ENCODE data around the gene CENPF. TPM values are rescaled to one million over a fixed set of nuclear protein-coding genes. Genes with fewer than 3 reads are reported as not detected.
"Not testable (repeated sequence)": the region's sequence is repeated elsewhere in the genome, so short reads cannot be mapped to it uniquely, and the experiment has no call there.

Gene CENPF
- total and polyA plus RNA-seq, 3 donors from 2014 or later: 7.7 to 30.7 (median 28.1) TPM

- intact Hi-C loops (cut with DNase I; ENCODE audit: low total_unique reads): no loop called here
- H3K4me1 ChIP-seq: no peaks in the 10 kb centered on the region
- DNase-seq: no peak
- WGBS, 2 donors: 93% methylated on average over 1 of the region's 1 CpG
- H3K27me3 ChIP-seq: no peaks in the 10 kb centered on the region
- no peaks in the 10 kb centered on the region for H3K9me3 ChIP-seq
- H3K4me3 ChIP-seq: no peak overlapping the region
- H3K36me3 ChIP-seq (ENCODE audit: low read depth, missing control alignments): no peaks in the 10 kb centered on the region
- no peak overlapping the region for H3K27ac ChIP-seq
- no peak for TF ChIP-seq POLR2A (IDR thresholded peaks at IDR 0.05)
- no peak for TF ChIP-seq CTCF (IDR thresholded peaks at IDR 0.05)
Observed at GRCh38 chr1:214609692-214610091, 6.7 kb downstream of the CENPF start.

GRCh38 chr1:214610136-214610535, 7.1 kb downstream of the CENPF start:
- H3K4me1 ChIP-seq; DNase-seq; H3K27ac ChIP-seq; H3K36me3 ChIP-seq (ENCODE audit: low read depth, missing control alignments); intact Hi-C loops (cut with DNase I; ENCODE audit: low total_unique reads); H3K4me3 ChIP-seq; H3K9me3 ChIP-seq; H3K27me3 ChIP-seq: not testable (repeated sequence)

GRCh38 chr1:214615109-214615508, 12.1 kb downstream of the CENPF start:
- WGBS, 2 donors: 94 to 98% methylated on average over 6 of the region's 6 CpGs
- DNase-seq: no peak
- no peaks in the 10 kb centered on the region for H3K36me3 ChIP-seq (ENCODE audit: low read depth, missing control alignments)

GRCh38 chr1:214615871-214616270, 12.9 kb downstream of the CENPF start:
- Histone ChIP-seq H3K36me3 (ENCODE audit: low read depth, missing control alignments) (no peaks in the 10 kb centered on the region), H3K4me3 (no peak overlapping the region), H3K4me1 (no peaks in the 10 kb centered on the region), H3K27ac (no peak overlapping the region), H3K27me3 (no peaks in the 10 kb centered on the region), H3K9me3 (no peaks in the 10 kb centered on the region)
- TF ChIP-seq CTCF (IDR thresholded peaks at IDR 0.05) (no peak), POLR2A (IDR thresholded peaks at IDR 0.05) (no peak)
- WGBS, 2 donors: 80 to 88% methylated on average over 3 of the region's 3 CpGs
- intact Hi-C loops (cut with DNase I; ENCODE audit: low total_unique reads): no loop called here
- no peak for DNase-seq

More at GRCh38 chr1:214615109-214615508, 12.1 kb downstream of the CENPF start:
- Histone ChIP-seq H3K4me3 (no peak overlapping the region), H3K9me3 (no peaks in the 10 kb centered on the region), H3K27ac (no peak overlapping the region), H3K4me1 (no peaks in the 10 kb centered on the region), H3K27me3 (no peaks in the 10 kb centered on the region)
- TF ChIP-seq POLR2A (IDR thresholded peaks at IDR 0.05) (no peak), CTCF (IDR thresholded peaks at IDR 0.05) (no peak)
- intact Hi-C loops (cut with DNase I; ENCODE audit: low total_unique reads): no loop called here

GRCh38 chr1:214617246-214617645, 14.3 kb downstream of the CENPF start:
- H3K36me3 ChIP-seq (ENCODE audit: low read depth, missing control alignments): no peaks in the 10 kb centered on the region
- 93 to 96% methylated on average over 4 of the region's 4 CpGs for WGBS, 2 donors
- no peaks in the 10 kb centered on the region for H3K27me3 ChIP-seq
- DNase-seq: no peak
- TF ChIP-seq CTCF (IDR thresholded peaks at IDR 0.05): no peak
- TF ChIP-seq POLR2A (IDR thresholded peaks at IDR 0.05): no peak
- H3K4me3 ChIP-seq: no peak overlapping the region
- no peaks in the 10 kb centered on the region for H3K4me1 ChIP-seq
- no peak overlapping the region for H3K27ac ChIP-seq
- H3K9me3 ChIP-seq: no peaks in the 10 kb centered on the region
- intact Hi-C loops (cut with DNase I; ENCODE audit: low total_unique reads): no loop called here
